ENCODE results near the gene AKAP13. TPM values are rescaled to one million over a fixed set of nuclear protein-coding genes. Genes with fewer than 3 reads are reported as not detected.

AKAP13 gene
- total RNA-seq, 1 experiment from 2014 or later = 47.3 TPM

GRCh38 chr15:85518979-85519761 is 138.8 kb downstream of the AKAP13 start:
- no peak overlapping the region for H2AK5ac ChIP-seq (ENCODE audit: insufficient read length, low read length)
- H2BK20ac ChIP-seq (ENCODE audit: low read depth, low read length, poor library complexity, severe bottlenecking) = no peak overlapping the region
- no peaks in the 10 kb centered on the region for H3K79me1 ChIP-seq (ENCODE audit: insufficient read depth, low read depth, low read length, poor library complexity, severe bottlenecking)
- H3K27me3 ChIP-seq (ENCODE audit: insufficient read depth, low read length) = no peaks in the 10 kb centered on the region
- H3K14ac ChIP-seq (ENCODE audit: insufficient read depth, low read length) = no peak overlapping the region
- Mint-ChIP-seq H3K36me3 (ENCODE audit: insufficient read depth in 1 of 3, low read depth in 3 of 3) (peaks cover 2 to 4% (median 2%) of the 10 kb centered on the region in 3 experiments; a peak in 3 of 7 replicates), H3K4me3 (no peak overlapping the region), H3K4me1 (peaks cover 31 to 32% of the 10 kb centered on the region in 2 experiments), H3K27me3 (ENCODE audit: low read depth) (no peaks in the 10 kb centered on the region), H3K9me3 (no peaks in the 10 kb centered on the region), H3K27ac (no peak overlapping the region)
- no peaks in the 10 kb centered on the region for H4K20me1 ChIP-seq (ENCODE audit: control insufficient read depth, insufficient read depth, insufficient read length)
- H3K9ac ChIP-seq (ENCODE audit: extremely low read depth, insufficient read length, low read length) = no peak overlapping the region
- H4K5ac ChIP-seq (ENCODE audit: insufficient read length, low read depth, low read length) = no peak overlapping the region
- H3K27ac ChIP-seq (ENCODE audit: insufficient read length, low read depth, low read length) = no peak overlapping the region
- H3K4me1 ChIP-seq (ENCODE audit: insufficient read depth, low read length) = peaks cover 5% of the 10 kb centered on the region; the same call in 1 of the 2 replicates
- H2AFZ ChIP-seq (ENCODE audit: low read length) = no peak overlapping the region
- H3T11ph ChIP-seq (ENCODE audit: low read length) = no peak overlapping the region
- no peak overlapping the region for H3K56ac ChIP-seq (ENCODE audit: insufficient read length, low read depth, low read length)
- no peak overlapping the region for H3K4me2 ChIP-seq (ENCODE audit: insufficient read depth, insufficient read length, low read length)
- no peak overlapping the region for H3K4ac ChIP-seq (ENCODE audit: low read depth, low read length)
- no peaks in the 10 kb centered on the region for H3K79me2 ChIP-seq (ENCODE audit: insufficient read depth, low read length)
- H2BK120ac ChIP-seq (ENCODE audit: low read depth, low read length, poor library complexity, severe bottlenecking) = no peak overlapping the region
- no peak overlapping the region for H4K8ac ChIP-seq (replicated peaks; ENCODE audit: insufficient read length, low read depth, low read length)
- H3K23ac ChIP-seq (ENCODE audit: insufficient read length, low read depth, low read length) = no peak overlapping the region
- H2BK5ac ChIP-seq (ENCODE audit: insufficient read length, low read length) = no peak overlapping the region
- H3K18ac ChIP-seq (ENCODE audit: insufficient read length, low read depth, low read length) = no peak overlapping the region
- WGBS (ENCODE audit: extremely low coverage, insufficient read length, low lambda C conversion rate) = no CpG with 5 or more reads among the region's 5 CpGs
- H2BK15ac ChIP-seq (ENCODE audit: low read depth, low read length) = no peak overlapping the region
- no peaks in the 10 kb centered on the region for H3K23me2 ChIP-seq (ENCODE audit: insufficient read length, low read depth, low read length, poor library complexity, severe bottlenecking)
- no peaks in the 10 kb centered on the region for H3K9me3 ChIP-seq (ENCODE audit: control insufficient read depth, low read depth, low read length)
- no peak for DNase-seq
- H2BK12ac ChIP-seq (ENCODE audit: insufficient read length, low read depth, low read length) = no peak overlapping the region
- no peak overlapping the region for H4K91ac ChIP-seq (ENCODE audit: insufficient read length, low read depth, low read length)
- TF ChIP-seq, protein P1, sequence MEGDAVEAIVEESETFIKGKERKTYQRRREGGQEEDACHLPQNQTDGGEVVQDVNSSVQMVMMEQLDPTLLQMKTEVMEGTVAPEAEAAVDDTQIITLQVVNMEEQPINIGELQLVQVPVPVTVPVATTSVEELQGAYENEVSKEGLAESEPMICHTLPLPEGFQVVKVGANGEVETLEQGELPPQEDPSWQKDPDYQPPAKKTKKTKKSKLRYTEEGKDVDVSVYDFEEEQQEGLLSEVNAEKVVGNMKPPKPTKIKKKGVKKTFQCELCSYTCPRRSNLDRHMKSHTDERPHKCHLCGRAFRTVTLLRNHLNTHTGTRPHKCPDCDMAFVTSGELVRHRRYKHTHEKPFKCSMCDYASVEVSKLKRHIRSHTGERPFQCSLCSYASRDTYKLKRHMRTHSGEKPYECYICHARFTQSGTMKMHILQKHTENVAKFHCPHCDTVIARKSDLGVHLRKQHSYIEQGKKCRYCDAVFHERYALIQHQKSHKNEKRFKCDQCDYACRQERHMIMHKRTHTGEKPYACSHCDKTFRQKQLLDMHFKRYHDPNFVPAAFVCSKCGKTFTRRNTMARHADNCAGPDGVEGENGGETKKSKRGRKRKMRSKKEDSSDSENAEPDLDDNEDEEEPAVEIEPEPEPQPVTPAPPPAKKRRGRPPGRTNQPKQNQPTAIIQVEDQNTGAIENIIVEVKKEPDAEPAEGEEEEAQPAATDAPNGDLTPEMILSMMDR (conservative IDR thresholded peaks at IDR 0.05) = no peak
